Astrocyte (in vitro differentiated cells and primary cell): ENCODE measurements around the gene LRRC61.

ENCODE experiments used
- CTCF ChIP-seq: IDR thresholded peaks from 2 replicates; pipeline ENCODE4 v1.5.1; 2011; ENCODE audit warnings: low read depth, mild to moderate bottlenecking, inconsistent platforms, low read length, moderate library complexity; ENCODE audit not compliant: insufficient read depth
- EZH2 ChIP-seq: IDR thresholded peaks from 2 replicates; pipeline ENCODE4 v1.6.1; 2012; ENCODE audit warnings: mild to moderate bottlenecking, low read length, inconsistent platforms; ENCODE audit not compliant: insufficient read depth

- TF ChIP-seq CTCF, result peak; percentile 63
- no peak for TF ChIP-seq EZH2
Measured at GRCh38 chr7:150356265-150356897, 33.2 kb downstream of the LRRC61 start.
